RWPE2 (cell line): ENCODE measurements around the gene TMA7.
"Not testable (repeated sequence)": the region's sequence is repeated elsewhere in the genome, so short reads cannot be mapped to it uniquely, and the experiment has no call there.

Experiments
- ATAC-seq: fragments of 200-7000 bp; cut with Tn5 transposase; 3 replicates; pipeline ENCODE4 v1.9.1; 2021; ENCODE audit warnings: low read depth
- DNase-seq: peaks from one replicate; pipeline ENCODE4 v3.0.0-alpha.2; 2020; ENCODE audit warnings: low spot score
- H3K27ac ChIP-seq: fragments of 450-650 bp; 2 replicates; pipeline ENCODE4 v1.5.1; 2017; ENCODE audit warnings: mild to moderate bottlenecking; ENCODE audit not compliant: poor library complexity, severe bottlenecking
- H3K27me3 ChIP-seq: fragments of 250-450 bp; sonication (Bioruptor Pico); 2 replicates; pipeline ENCODE4 v1.5.1; 2021; ENCODE audit warnings: mild to moderate bottlenecking, moderate library complexity; ENCODE audit not compliant: insufficient read depth, poor library complexity, severe bottlenecking
- H3K36me3 ChIP-seq: fragments of 250-450 bp; sonication (Bioruptor Pico); 2 replicates; pipeline ENCODE4 v1.5.1; 2020; ENCODE audit warnings: low read depth, mild to moderate bottlenecking, moderate library complexity
- H3K4me1 ChIP-seq: fragments of 250-450 bp; sonication (Bioruptor Pico); 2 replicates; pipeline ENCODE4 v1.5.1; 2021; ENCODE audit warnings: mild to moderate bottlenecking, moderate library complexity; ENCODE audit not compliant: insufficient read depth, poor library complexity, severe bottlenecking
- H3K4me3 ChIP-seq: fragments of 250-450 bp; sonication (Bioruptor Pico); 2 replicates; pipeline ENCODE4 v1.5.1; 2021; ENCODE audit warnings: mild to moderate bottlenecking, moderate library complexity; ENCODE audit not compliant: severe bottlenecking
- H3K9me3 ChIP-seq: fragments of 250-450 bp; sonication (Bioruptor Pico); 2 replicates; pipeline ENCODE4 v1.5.1; 2021; ENCODE audit warnings: mild to moderate bottlenecking, moderate library complexity; ENCODE audit not compliant: severe bottlenecking
- CTCF ChIP-seq: fragments of 450-650 bp; IDR thresholded peaks from one replicate; pipeline ENCODE4 v1.5.1; 2017; ENCODE audit warnings: mild to moderate bottlenecking, moderate library complexity; ENCODE audit not compliant: poor library complexity, severe bottlenecking

The TMA7 gene

GRCh38 chr3:48473617-48473952 lies 33.5 kb downstream of the TMA7 start:
- Histone ChIP-seq H3K27me3 (no peaks in the 10 kb centered on the region), H3K4me3 (no peak overlapping the region), H3K4me1 (peaks cover 11% of the 10 kb centered on the region), H3K27ac (peak overlapping the region; percentile 85), H3K36me3 (peaks cover 8% of the 10 kb centered on the region; the same call in 1 of the 2 replicates), H3K9me3 (no peaks in the 10 kb centered on the region)
- no peak for TF ChIP-seq CTCF
- ATAC-seq (no peak), DNase-seq (no peak)

- peak overlapping the region; percentile 85 for H3K27ac ChIP-seq
- H3K36me3 ChIP-seq, ATAC-seq, H3K9me3 ChIP-seq, DNase-seq, H3K4me3 ChIP-seq, H3K27me3 ChIP-seq: not testable (repeated sequence)
- H3K4me1 ChIP-seq, result peaks cover 11% of the 10 kb centered on the region
These were observed 34.0 kb downstream of the TMA7 start for GRCh38 chr3:48474031-48474430.

GRCh38 chr3:48474619-48475018 lies 34.6 kb downstream of the TMA7 start:
- H3K27ac ChIP-seq, result no peak overlapping the region
- DNase-seq, result no peak

GRCh38 chr3:48475188-48475587 lies 35.1 kb downstream of the TMA7 start:
- Histone ChIP-seq H3K4me1 (peaks cover 11% of the 10 kb centered on the region), H3K9me3 (no peaks in the 10 kb centered on the region), H3K27ac (no peak overlapping the region), H3K27me3 (no peaks in the 10 kb centered on the region), H3K36me3 (peaks cover 3% of the 10 kb centered on the region; the same call in 1 of the 2 replicates), H3K4me3 (no peak overlapping the region)
- DNase-seq, result no peak
- no peak for ATAC-seq
- TF ChIP-seq CTCF, result no peak

More at GRCh38 chr3:48474619-48475018, 34.6 kb downstream of the TMA7 start:
- no peak for ATAC-seq
- Histone ChIP-seq H3K4me1 (peaks cover 11% of the 10 kb centered on the region), H3K27me3 (no peaks in the 10 kb centered on the region), H3K36me3 (peaks cover 3% of the 10 kb centered on the region; the same call in 1 of the 2 replicates), H3K4me3 (no peak overlapping the region), H3K9me3 (no peaks in the 10 kb centered on the region)
- no peak for TF ChIP-seq CTCF

- no peak for TF ChIP-seq CTCF
These were observed 36.5 kb downstream of the TMA7 start for GRCh38 chr3:48476426-48477053.

More at GRCh38 chr3:48476426-48477053, 36.5 kb downstream of the TMA7 start:
- Histone ChIP-seq H3K4me1 (peaks cover 10% of the 10 kb centered on the region), H3K36me3 (0 out of 2 replicates have a peak, but pooled peaks cover 8% of the 10 kb centered on the region), H3K27ac (no peak overlapping the region), H3K27me3 (no peaks in the 10 kb centered on the region), H3K9me3 (no peaks in the 10 kb centered on the region), H3K4me3 (no peak overlapping the region)
- DNase-seq (no peak), ATAC-seq (no peak)
